Progenitor cell of endocrine pancreas (in vitro differentiated cells): ENCODE data around the gene HOXD11. TPM values are rescaled to one million over a fixed set of nuclear protein-coding genes. Genes with fewer than 3 reads are reported as not detected.

Source experiments
- DNase-seq: peaks from one replicate; pipeline ENCODE4 v3.0.0; 2021; ENCODE audit warnings: low spot score; ENCODE audit not compliant: unreplicated experiment
- H3K27ac Mint-ChIP-seq: 2 replicates; pipeline ENCODE4 v1.8.0; 2021; ENCODE audit warnings: mild to moderate bottlenecking, moderate library complexity, mixed read lengths
- H3K27me3 Mint-ChIP-seq: 2 replicates; pipeline ENCODE4 v1.8.0; 2021; ENCODE audit warnings: mixed read lengths
- H3K36me3 Mint-ChIP-seq: 2 replicates; pipeline ENCODE4 v1.8.0; 2022; ENCODE audit warnings: mixed read lengths; ENCODE audit not compliant: insufficient read depth
- H3K4me1 Mint-ChIP-seq: 2 replicates; pipeline ENCODE4 v1.8.0; 2021; ENCODE audit warnings: low read depth, mixed read lengths
- H3K4me3 Mint-ChIP-seq: 2 replicates; pipeline ENCODE4 v1.8.0; 2021; ENCODE audit warnings: low read depth, mild to moderate bottlenecking, moderate library complexity, mixed read lengths
- H3K9me3 Mint-ChIP-seq: 2 replicates; pipeline ENCODE4 v1.8.0; 2021; ENCODE audit warnings: low read depth, mixed read lengths
- CTCF ChIP-seq: fragments of 200-600 bp; sonication (generic); IDR thresholded peaks from one replicate; pipeline ENCODE4 v1.5.0; 2021; ENCODE audit warnings: antibody characterized with exemption, mild to moderate bottlenecking; ENCODE audit not compliant: unreplicated experiment
- total RNA-seq: library from RNA; stranded (reverse); gene quantifications from 2 replicates; pipeline ENCODE4 v1.2.1, GENCODE V29; 2021

HOXD11 gene
- total RNA-seq, 1 donor from 2014 or later, result not detected

DNA sequence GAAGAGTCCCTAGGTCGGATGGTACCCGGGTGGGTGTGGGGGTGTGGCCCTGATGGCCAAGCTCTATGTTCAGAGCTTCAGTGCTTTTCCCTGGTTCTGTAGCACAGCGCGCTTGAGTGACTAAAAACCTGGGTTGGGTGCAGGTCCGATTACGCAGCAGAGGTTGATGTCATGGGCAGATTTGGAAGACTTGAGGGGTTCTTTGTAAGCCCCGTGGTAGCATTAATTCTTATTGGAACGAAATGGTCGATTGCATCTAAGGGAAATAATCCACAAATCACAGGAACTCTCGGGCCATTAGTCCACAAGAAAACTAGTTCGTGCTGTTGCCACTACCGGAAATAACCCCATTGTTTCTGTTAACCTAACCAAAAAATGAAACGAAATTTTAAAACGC, 31.4 kb downstream of the HOXD11 start:
- Mint-ChIP-seq H3K9me3 (no peaks in the 10 kb centered on the region), H3K27me3 (peaks cover 95% of the 10 kb centered on the region), H3K4me1 (no peaks in the 10 kb centered on the region), H3K4me3 (no peak overlapping the region), H3K27ac (no peak overlapping the region), H3K36me3 (no peaks in the 10 kb centered on the region)
- DNase-seq, result no peak
- no peak for TF ChIP-seq CTCF

- DNase-seq, result no peak
- Mint-ChIP-seq H3K27ac (no peak overlapping the region), H3K4me1 (no peaks in the 10 kb centered on the region), H3K4me3 (no peak overlapping the region), H3K27me3 (peaks cover 95% of the 10 kb centered on the region), H3K36me3 (no peaks in the 10 kb centered on the region), H3K9me3 (no peaks in the 10 kb centered on the region)
- no peak for TF ChIP-seq CTCF
These were observed 32.0 kb downstream of the HOXD11 start for GRCh38 chr2:176138923-176139660.

DNA sequence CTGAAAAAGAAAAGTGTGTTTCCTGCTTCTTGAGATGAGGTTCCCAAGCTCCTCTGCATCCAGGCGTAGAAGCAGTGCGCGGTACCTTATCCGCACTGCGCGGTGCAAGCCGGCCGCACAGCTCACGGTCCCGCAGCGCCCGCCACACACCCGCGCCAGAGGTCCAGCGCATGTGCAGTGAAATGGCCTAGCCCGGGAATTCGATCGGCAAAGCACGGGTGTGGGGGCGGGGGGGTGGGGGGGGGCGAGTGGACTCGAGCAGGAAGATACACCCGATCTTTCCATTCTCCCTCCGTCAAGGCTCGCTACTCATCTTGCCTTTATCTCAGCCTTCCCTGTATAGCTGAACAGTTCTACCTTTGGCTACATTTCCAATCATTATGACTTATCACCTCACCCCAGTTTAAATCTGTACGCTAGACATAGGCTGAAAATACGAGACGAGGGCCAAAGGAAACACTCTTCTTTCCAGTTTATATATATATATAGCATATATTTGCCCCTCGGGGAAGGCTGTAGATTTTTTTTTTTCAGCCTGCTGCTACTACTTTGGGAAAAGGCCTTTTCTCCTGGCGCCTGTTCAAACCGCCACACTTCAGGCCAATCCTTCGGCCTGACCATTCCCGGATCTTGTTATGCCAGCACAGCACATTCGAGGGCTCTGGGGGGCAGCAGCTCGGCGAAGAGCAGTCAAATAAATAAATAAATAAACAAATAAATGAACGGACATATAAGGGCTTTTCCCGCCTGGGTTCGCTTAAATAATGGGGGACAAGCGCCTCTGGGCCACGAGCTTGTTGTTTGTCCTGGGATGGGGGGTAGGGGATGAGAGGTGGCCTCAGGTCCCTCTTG, 32.8 kb downstream of the HOXD11 start:
- Mint-ChIP-seq H3K4me3 (peak overlapping the region; percentile 21), H3K9me3 (no peaks in the 10 kb centered on the region), H3K36me3 (no peaks in the 10 kb centered on the region), H3K27me3 (peaks cover 95% of the 10 kb centered on the region), H3K27ac (no peak overlapping the region), H3K4me1 (no peaks in the 10 kb centered on the region)
- TF ChIP-seq CTCF, result no peak
- DNase-seq, result no peak

DNA sequence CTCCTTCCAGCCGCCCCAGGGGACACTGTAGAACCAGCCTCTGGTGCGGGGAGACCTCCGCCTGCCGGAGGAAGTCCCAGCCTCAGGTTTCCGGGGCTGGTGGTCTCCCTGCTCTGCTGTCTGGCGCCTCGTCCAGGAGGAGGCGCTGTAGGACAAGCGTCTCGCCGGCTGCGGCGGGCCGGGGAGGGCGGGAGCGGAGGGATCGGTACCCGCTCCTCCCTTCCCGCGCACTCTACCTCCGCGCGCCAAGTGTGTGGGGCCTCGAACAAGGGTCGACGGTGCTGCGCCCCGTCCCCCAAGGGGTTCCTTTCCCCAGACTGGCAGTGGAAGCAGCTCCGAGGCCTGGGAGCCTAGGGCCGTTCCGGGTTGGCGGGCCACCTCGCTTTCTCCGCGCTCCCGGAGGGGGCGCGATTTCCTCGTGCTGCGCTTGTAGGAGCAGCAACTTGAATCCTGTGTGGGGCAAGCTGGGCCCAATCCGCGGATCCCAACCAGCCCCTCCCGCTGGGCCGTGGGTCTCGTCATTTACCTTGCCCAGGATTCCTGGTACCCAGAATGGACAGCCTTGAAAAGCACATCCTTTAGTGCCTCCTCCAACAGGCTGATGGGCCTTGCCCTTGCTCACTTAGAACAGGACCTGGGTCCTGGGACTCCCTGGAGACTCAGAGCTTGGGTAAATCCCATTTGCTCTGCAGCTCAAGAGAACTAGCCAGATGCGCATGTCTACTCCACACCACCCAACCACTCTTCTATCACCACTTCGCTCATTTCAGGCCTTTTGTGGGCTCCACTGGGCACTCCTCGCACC, 33.6 kb downstream of the HOXD11 start:
- Mint-ChIP-seq H3K36me3 (no peaks in the 10 kb centered on the region), H3K4me1 (no peaks in the 10 kb centered on the region), H3K27me3 (peaks cover 95% of the 10 kb centered on the region), H3K27ac (no peak overlapping the region), H3K4me3 (peak overlapping the region; percentile 55), H3K9me3 (no peaks in the 10 kb centered on the region)
- peak; percentile 73 for DNase-seq
- peak; percentile 90 for TF ChIP-seq CTCF

GRCh38 chr2:176142281-176142680, 35.2 kb downstream of the HOXD11 start:
- Mint-ChIP-seq H3K4me1 (no peaks in the 10 kb centered on the region), H3K4me3 (no peak overlapping the region), H3K27ac (no peak overlapping the region), H3K27me3 (peaks cover 97% of the 10 kb centered on the region), H3K9me3 (no peaks in the 10 kb centered on the region), H3K36me3 (no peaks in the 10 kb centered on the region)
- no peak for TF ChIP-seq CTCF
- no peak for DNase-seq
